Mucosa of descending colon (tissue), 3 donors: Measurements from ENCODE around the gene ABCD4. TPM values are rescaled to one million over a fixed set of nuclear protein-coding genes. Genes with fewer than 3 reads are reported as not detected.

ENCODE experiments used
- ATAC-seq: fragments of 200-7000 bp; cut with Tn5 transposase; one replicate; pipeline ENCODE4 v1.9.1; 2020; ENCODE audit warnings: mild to moderate bottlenecking, moderate library complexity
- DNase-seq, 3 donors: peaks; one replicate each; pipeline ENCODE4 v3.0.0-alpha.2; 2020
- H3K36me3 ChIP-seq: fragments of 200-600 bp; one replicate; pipeline ENCODE4 v1.8.0; 2021; ENCODE audit warnings: low read depth, mild to moderate bottlenecking
- H3K4me1 ChIP-seq: fragments of 200-600 bp; one replicate; pipeline ENCODE4 v1.8.0; 2021; ENCODE audit warnings: low read depth, mild to moderate bottlenecking
- H3K4me3 ChIP-seq: fragments of 200-600 bp; one replicate; pipeline ENCODE4 v1.8.0; 2021; ENCODE audit warnings: mild to moderate bottlenecking
- H3K9me3 ChIP-seq: fragments of 200-600 bp; one replicate; pipeline ENCODE4 v1.8.0; 2021; ENCODE audit warnings: mild to moderate bottlenecking
- intact Hi-C, 2 donors: fragments of 100-400 bp; cut with DNase I in 1 of 2; cut with micrococcal nuclease in 1 of 2; formaldehyde crosslinking; loops; one replicate each; pipeline versions ENCODE4 v1.11.0 to v1.11.1; 2022; cut with DNase I, micrococcal nuclease
- total RNA-seq, 3 donors: library from RNA; stranded (reverse); fragmentation: NEBNext Ultra II Directional in 2 of 3; extraction: Animal tissue kit (Norgen Biotek cat#: 25700) in 2 of 3; gene quantifications; one replicate each; pipeline versions ENCODE4 v1.2.1 to v1.2.4, GENCODE V29; 2021 to 2023
- TF ChIP-seq, protein P1 (sequence below): fragments of 200-600 bp; IDR thresholded peaks from one replicate; pipeline ENCODE4 v1.8.0; 2022; ENCODE audit warnings: antibody characterized with exemption, mild to moderate bottlenecking
- donor health status: DM: no; HTN: no; CAD: no; lungs with moderate emphysema.
- donor health status: DM: no; HTN: no; CAD: no.
- donor health status: DM: no; HTN: yes; CAD: no.

The ABCD4 gene
- total RNA-seq, 3 donors from 2014 or later = 41.9 to 71.3 (median 53.8) TPM

GRCh38 chr14:74299061-74299545 lies 3.6 kb downstream of the ABCD4 start:
- H3K36me3 ChIP-seq = no peaks in the 10 kb centered on the region
- intact Hi-C loops = no loop called here

DNA sequence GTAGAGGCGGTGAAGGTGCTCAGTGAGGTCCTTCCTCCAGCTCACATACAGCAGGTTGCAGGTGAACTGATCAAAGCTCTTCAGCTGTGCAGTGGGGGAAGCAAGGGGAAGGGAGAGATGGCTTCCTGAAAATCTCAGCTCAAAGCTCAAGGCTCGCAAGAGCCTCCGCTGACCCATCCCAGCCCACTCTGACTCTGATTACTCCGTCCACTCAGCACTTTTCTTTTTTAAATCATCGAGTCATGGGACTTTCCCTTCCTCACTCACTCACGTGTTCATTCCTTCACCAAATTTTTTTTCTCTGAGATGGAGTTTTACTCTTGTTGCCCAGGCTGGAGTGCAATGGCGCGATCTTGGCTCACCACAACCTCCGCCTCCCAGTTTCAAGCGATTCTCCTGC lies 4.7 kb downstream of the ABCD4 start:
- Histone ChIP-seq H3K9me3 (no peaks in the 10 kb centered on the region), H3K4me3 (no peak overlapping the region), H3K4me1 (peaks cover 2% of the 10 kb centered on the region), H3K36me3 (no peaks in the 10 kb centered on the region)
- intact Hi-C loops = no loop called here
- no peak for ATAC-seq
- DNase-seq = no peak
- TF ChIP-seq, protein P1, sequence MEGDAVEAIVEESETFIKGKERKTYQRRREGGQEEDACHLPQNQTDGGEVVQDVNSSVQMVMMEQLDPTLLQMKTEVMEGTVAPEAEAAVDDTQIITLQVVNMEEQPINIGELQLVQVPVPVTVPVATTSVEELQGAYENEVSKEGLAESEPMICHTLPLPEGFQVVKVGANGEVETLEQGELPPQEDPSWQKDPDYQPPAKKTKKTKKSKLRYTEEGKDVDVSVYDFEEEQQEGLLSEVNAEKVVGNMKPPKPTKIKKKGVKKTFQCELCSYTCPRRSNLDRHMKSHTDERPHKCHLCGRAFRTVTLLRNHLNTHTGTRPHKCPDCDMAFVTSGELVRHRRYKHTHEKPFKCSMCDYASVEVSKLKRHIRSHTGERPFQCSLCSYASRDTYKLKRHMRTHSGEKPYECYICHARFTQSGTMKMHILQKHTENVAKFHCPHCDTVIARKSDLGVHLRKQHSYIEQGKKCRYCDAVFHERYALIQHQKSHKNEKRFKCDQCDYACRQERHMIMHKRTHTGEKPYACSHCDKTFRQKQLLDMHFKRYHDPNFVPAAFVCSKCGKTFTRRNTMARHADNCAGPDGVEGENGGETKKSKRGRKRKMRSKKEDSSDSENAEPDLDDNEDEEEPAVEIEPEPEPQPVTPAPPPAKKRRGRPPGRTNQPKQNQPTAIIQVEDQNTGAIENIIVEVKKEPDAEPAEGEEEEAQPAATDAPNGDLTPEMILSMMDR = no peak

More at GRCh38 chr14:74299061-74299545, 3.6 kb downstream of the ABCD4 start:
- H3K4me3 ChIP-seq = no peak overlapping the region
- no peaks in the 10 kb centered on the region for H3K9me3 ChIP-seq
- ATAC-seq = peak; percentile 12
- TF ChIP-seq, protein P1 = no peak
- DNase-seq = no peak
- H3K4me1 ChIP-seq = peaks cover 5% of the 10 kb centered on the region

GRCh38 chr14:74296037-74296467 lies 6.7 kb downstream of the ABCD4 start:
- DNase-seq (no peak), ATAC-seq (no peak)
- no peaks in the 10 kb centered on the region for H3K4me1 ChIP-seq
- H3K36me3 ChIP-seq = no peaks in the 10 kb centered on the region
- no peaks in the 10 kb centered on the region for H3K9me3 ChIP-seq
- intact Hi-C loops = no loop called here
- no peak overlapping the region for H3K4me3 ChIP-seq
- TF ChIP-seq, protein P1 = no peak

DNA sequence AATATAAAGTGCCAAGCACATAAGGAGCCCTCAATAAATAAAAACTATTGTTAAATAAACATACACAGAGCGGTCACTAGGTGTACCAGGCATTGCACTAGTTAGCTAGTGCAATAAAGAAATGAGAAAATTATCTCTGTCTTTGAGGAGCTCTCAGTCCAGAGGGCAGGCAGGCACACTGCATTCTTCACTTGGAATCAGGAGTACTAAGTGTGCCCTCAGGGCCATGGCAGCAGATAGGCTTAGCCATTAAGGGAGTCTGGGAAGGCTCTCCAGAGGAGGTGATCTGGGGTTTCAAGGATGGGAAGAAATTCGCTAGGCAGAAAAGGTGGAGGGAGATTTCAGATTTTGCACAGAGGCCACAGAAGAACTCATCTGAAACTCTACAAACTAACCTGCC lies 9.1 kb downstream of the ABCD4 start:
- H3K9me3 ChIP-seq = no peaks in the 10 kb centered on the region
- TF ChIP-seq, protein P1 = no peak
- ATAC-seq = no peak
- H3K4me3 ChIP-seq = no peak overlapping the region
- H3K4me1 ChIP-seq = no peaks in the 10 kb centered on the region
- no peak for DNase-seq
- no peaks in the 10 kb centered on the region for H3K36me3 ChIP-seq
- intact Hi-C loops = no loop called here

GRCh38 chr14:74292061-74292460 lies 10.7 kb downstream of the ABCD4 start:
- intact Hi-C loops = no loop called here
- Histone ChIP-seq H3K4me3 (no peak overlapping the region), H3K4me1 (no peaks in the 10 kb centered on the region), H3K36me3 (no peaks in the 10 kb centered on the region), H3K9me3 (no peaks in the 10 kb centered on the region)
- TF ChIP-seq, protein P1 = no peak
- ATAC-seq = no peak
- DNase-seq = no peak

GRCh38 chr14:74290415-74290814 lies 12.3 kb downstream of the ABCD4 start:
- ATAC-seq (no peak), DNase-seq (no peak)
- intact Hi-C loops = no loop called here
- Histone ChIP-seq H3K4me1 (no peaks in the 10 kb centered on the region), H3K36me3 (no peaks in the 10 kb centered on the region), H3K9me3 (no peaks in the 10 kb centered on the region), H3K4me3 (no peak overlapping the region)
- TF ChIP-seq, protein P1 = no peak
